ENCODE data around the gene TRMO.

Gene TRMO

DNA sequence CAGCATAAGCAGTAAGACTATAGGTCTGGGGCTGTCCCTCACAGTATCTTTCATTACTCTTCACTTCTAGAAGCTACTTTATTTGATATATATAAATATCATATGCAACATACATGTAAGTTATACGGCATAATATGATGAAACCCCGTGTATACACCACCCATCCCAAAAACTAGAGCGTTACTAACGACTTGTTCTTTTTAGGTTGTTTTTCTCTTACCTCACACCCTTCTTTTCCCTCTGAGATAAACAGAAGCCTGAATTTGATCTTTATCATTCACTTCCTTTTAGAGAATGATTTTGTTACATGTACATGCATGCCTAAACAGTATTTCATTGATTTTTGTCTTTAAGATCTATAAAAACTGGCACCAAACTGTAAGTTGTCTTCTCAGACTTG lies 3.7 kb downstream of the TRMO start:
- TF ChIP-seq, protein P1, sequence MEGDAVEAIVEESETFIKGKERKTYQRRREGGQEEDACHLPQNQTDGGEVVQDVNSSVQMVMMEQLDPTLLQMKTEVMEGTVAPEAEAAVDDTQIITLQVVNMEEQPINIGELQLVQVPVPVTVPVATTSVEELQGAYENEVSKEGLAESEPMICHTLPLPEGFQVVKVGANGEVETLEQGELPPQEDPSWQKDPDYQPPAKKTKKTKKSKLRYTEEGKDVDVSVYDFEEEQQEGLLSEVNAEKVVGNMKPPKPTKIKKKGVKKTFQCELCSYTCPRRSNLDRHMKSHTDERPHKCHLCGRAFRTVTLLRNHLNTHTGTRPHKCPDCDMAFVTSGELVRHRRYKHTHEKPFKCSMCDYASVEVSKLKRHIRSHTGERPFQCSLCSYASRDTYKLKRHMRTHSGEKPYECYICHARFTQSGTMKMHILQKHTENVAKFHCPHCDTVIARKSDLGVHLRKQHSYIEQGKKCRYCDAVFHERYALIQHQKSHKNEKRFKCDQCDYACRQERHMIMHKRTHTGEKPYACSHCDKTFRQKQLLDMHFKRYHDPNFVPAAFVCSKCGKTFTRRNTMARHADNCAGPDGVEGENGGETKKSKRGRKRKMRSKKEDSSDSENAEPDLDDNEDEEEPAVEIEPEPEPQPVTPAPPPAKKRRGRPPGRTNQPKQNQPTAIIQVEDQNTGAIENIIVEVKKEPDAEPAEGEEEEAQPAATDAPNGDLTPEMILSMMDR (IDR thresholded peaks at IDR 0.05), result no peak

DNA sequence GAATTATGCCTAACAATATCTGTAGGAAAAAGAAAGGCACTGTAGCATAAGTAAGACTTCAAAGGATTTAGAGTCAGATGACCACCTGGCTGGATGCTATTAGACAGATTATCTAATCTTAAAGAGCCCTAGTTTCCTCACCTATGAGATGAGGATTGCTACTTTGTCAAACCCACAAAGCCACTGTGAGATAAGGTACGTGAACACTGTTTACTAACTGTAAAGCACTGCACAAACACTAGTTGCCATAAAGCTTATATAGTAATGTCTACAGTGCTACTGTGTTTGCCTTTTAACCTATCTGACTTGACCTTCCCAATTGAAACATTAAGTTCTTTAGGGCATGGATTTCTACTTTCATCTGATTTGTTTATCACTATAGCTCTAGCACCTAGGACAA lies 10.3 kb downstream of the TRMO start:
- TF ChIP-seq, protein P1 (IDR thresholded peaks at IDR 0.05), result no peak

GRCh38 chr9:97911528-97911927 lies 10.8 kb downstream of the TRMO start:
- TF ChIP-seq, protein P1 (IDR thresholded peaks at IDR 0.05), result no peak

GRCh38 chr9:97910357-97910756 lies 11.9 kb downstream of the TRMO start:
- TF ChIP-seq, protein P1 (IDR thresholded peaks at IDR 0.05), result no peak

DNA sequence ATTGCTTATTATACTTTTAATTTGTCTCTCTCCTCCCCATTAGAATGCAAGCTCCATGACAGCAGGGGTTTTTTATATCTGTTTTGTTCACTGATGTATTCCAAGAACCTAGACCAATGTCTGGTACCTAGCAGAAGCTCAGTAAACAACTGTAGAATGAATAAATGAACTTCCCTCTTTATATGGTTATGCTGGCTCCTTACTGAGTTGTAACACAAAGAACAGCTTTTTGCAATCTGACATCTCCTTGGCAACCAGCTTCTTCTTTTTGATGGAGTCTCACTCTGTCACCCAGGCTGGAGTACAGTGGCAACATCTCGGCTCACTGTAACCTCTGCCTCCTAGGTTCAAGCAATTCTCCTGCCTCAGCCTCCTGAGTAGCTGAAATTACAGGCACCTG lies 13.6 kb downstream of the TRMO start:
- TF ChIP-seq, protein P1 (IDR thresholded peaks at IDR 0.05), result no peak

DNA sequence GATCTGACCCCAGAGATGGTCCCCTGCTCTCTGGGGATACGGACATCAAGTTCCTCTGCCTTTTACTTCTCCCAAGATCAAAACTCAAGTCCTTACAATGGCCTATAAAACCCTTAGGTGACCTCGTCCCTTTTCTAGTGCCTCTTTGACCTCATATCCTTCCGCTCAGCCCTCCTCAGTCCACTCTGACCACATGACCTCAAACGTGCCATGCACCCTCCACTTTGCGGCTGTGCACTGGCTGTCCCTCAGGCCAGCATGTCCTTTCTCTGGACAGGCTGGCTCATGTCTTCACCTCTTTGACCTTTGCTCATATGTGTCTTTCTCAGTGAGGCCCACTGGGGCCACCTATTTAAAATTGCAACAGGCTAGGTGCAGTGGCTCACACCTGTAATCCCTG lies 14.7 kb downstream of the TRMO start:
- TF ChIP-seq, protein P1 (IDR thresholded peaks at IDR 0.05), result no peak

GRCh38 chr9:97907046-97907445 lies 15.3 kb downstream of the TRMO start:
- TF ChIP-seq, protein P1 (IDR thresholded peaks at IDR 0.05), result no peak

DNA sequence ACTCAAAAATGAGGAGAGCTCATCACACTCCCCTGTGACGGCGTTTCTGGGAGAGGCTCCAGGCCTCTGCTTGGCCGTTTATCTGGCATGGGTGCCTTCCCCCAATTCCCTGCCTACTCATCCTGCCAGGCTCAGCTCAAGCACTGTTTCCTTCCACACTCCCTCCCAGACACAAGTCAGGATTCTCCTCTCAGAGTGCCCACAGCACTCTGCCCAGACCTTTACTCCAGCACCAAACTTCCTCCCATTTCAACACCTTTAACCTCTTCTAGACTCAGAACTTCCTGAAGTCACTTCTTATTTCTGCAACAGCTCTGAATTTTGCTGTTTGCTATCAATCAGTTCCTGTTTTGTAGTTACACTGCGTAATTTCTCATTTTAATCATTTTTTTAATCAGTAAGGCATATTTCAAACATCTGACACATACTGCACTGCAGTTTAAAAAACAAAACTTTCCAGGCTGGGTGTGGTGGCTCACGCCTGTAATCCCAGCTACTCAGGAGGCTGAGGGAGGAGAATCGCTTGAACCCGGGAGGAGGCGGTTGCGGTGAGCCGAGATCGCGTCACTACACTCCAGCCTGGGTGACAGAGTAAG lies 16.0 kb downstream of the TRMO start:
- TF ChIP-seq, protein P1 (IDR thresholded peaks at IDR 0.05), result no peak
